ENCODE data around the gene HOXC4.
A peak's percentile ranks its signal among the peaks of the same experiment; 100 is the strongest.
"Not testable (repeated sequence)": the region's sequence is repeated elsewhere in the genome, so short reads cannot be mapped to it uniquely, and the experiment has no call there.

Gene HOXC4

DNA sequence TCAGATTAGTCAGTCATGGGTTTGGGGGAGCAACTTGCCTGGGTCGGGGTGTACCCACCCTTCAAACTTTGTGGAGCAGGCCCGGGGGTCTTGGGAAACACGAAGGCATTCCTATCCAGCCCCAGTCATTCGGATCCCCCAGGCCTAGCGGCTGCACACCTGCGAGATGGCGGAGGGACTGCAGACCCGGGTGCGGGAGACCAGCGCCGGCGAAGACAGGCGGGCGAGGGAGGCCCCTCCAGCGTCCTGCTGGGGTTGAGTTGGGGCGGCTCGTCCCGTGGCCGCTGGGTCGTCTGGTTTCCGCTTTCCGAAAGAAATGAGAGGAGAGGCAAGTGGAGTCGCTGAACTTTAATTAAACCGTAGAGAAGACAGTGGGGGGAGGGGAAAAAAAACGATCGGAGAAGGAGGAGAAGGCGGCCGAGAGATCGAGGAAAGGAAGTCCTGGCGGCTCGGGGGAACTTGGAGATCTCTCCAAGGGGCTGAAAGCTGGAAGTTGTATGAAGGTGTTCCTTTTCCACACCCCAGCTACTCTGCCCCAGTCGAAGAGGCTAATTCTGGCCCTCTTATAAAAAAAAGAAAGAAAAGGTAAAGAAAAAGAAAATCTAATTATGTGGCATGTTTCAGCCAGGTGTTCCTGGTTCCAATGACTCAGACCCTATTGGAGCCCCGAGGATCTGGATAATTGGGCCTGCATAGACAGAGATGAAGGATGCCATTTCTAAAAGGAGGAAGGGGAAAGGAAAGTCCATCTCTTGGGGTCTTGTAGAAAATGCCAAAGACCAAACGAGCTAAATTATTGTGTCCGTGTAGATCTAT is 28.2 kb downstream of the HOXC4 start:
- H3K36me3 Mint-ChIP-seq; ATAC-seq (ENCODE audit: low read depth); H3K9me3 Mint-ChIP-seq; H3K27me3 Mint-ChIP-seq: not testable (repeated sequence)
- Mint-ChIP-seq H3K4me3 (peak overlapping the region; percentile 86), H3K27ac (peak overlapping the region; percentile 94), H3K4me1 (peaks cover 23% of the 10 kb centered on the region)
- peak; percentile 23 to 50 for DNase-seq (ENCODE audit: low spot score in 2 of 2)

DNA sequence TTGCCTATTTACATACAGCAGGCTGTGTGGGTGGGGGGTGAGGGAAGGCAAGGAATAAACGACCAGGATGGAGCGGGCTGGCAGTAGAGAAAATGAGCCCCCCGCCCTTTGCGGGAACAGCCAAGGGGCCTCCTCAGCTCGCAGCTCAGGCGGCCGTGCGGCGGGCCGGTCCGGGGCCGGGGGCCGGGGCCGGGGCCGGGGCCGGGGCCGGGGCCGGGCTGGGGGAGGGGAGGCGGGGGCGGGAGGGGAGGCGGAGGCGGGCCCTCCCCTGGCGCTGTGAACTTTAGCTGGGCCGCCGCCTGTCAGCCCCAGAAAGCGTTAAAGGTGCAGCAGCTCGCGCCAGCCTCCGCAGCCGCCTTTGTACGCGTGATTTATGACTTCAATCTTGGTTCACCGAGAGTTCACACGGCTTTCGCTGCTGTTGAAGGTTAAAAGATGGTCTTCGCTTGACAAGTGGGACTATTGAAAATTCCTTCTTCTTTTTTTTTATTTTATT is 28.8 kb downstream of the HOXC4 start:
- H3K27ac Mint-ChIP-seq = peak overlapping the region; percentile 94

DNA sequence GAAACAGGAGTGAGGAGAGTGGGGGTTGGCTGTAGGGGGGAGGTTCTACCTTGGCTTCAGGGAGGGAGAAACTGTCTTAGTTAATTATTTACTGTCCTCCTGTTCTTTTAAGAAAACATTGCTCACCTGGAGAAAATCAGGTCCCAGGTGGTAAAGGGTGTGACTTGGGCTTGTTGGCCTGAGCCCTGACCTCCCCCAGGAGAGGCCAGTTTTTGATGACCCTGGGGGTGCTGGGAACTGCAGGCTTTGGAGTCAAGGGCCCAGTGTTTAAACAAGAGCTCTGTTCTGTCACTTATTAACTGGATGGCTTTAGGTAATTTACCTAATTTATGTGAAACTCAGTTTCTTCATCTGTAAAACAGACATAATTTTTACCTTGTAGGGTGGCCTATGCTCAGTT is 34.4 kb downstream of the HOXC4 start:
- H3K27ac Mint-ChIP-seq; DNase-seq (ENCODE audit: low spot score in 2 of 2); H3K4me3 Mint-ChIP-seq; H3K9me3 Mint-ChIP-seq; ATAC-seq (ENCODE audit: low read depth): not testable (repeated sequence)
- Mint-ChIP-seq H3K36me3 (peaks cover 13% of the 10 kb centered on the region), H3K27me3 (peaks cover 31% of the 10 kb centered on the region), H3K4me1 (peaks cover 15% of the 10 kb centered on the region)

More for the DNA sequence above, 28.8 kb downstream of the HOXC4 start:
- ATAC-seq (ENCODE audit: low read depth) = peak; percentile 39
- Mint-ChIP-seq H3K4me3 (peak overlapping the region; percentile 86), H3K36me3 (peaks cover 5% of the 10 kb centered on the region), H3K9me3 (no peaks in the 10 kb centered on the region), H3K27me3 (peaks cover 5% of the 10 kb centered on the region), H3K4me1 (peaks cover 23% of the 10 kb centered on the region)
- peak; percentile 30 to 31 for DNase-seq (ENCODE audit: low spot score in 2 of 2)

DNA sequence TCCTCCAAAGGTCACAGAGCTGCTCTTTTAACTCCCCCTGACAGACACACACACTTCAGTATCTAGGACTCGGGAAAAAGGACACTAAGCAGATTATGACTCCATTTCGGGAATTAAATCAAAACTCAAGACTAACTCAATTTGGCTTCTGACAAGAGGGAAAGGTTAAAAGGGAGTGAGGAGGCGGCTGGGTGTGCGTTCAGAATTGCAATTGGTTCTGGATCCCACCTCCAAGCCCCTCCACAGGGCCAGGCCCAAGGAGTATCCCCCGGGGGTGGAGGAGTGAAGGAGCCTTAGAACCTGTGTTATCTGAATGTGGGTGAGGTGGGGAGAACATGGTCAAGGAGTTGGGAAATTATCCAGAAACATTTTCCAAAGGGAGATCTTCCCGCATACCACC is 35.8 kb downstream of the HOXC4 start:
- not testable (repeated sequence) for DNase-seq (ENCODE audit: low spot score in 2 of 2)
- H3K4me3 Mint-ChIP-seq = peak overlapping the region; percentile 22

DNA sequence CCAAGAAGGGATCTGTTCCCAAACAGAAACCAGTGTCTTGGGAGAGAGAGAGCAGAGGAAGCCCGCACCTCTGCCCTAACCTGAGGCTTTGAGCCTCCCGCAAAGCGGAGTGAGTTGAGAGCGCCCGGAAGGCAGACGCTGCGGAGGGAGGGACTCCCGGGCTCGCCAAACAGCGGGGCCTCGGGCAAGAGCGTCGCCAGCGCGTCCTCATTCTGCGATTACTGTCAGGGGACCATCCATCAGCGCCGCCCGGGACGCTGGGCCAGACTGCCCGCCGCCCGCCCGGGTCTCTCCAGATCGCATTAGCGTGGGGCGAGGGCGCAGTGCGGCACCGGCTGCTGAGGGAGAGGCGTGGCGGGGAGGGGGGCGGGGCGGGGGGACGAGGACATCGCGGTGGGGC is 36.7 kb downstream of the HOXC4 start:
- DNase-seq (ENCODE audit: low spot score in 2 of 2); H3K27ac Mint-ChIP-seq: not testable (repeated sequence)
- peaks cover 17% of the 10 kb centered on the region for H3K36me3 Mint-ChIP-seq

More for the DNA sequence above, 35.8 kb downstream of the HOXC4 start:
- H3K27ac Mint-ChIP-seq; H3K9me3 Mint-ChIP-seq; ATAC-seq (ENCODE audit: low read depth): not testable (repeated sequence)
- peaks cover 17% of the 10 kb centered on the region for H3K36me3 Mint-ChIP-seq
- peaks cover 13% of the 10 kb centered on the region for H3K4me1 Mint-ChIP-seq
- peaks cover 37% of the 10 kb centered on the region for H3K27me3 Mint-ChIP-seq

DNA sequence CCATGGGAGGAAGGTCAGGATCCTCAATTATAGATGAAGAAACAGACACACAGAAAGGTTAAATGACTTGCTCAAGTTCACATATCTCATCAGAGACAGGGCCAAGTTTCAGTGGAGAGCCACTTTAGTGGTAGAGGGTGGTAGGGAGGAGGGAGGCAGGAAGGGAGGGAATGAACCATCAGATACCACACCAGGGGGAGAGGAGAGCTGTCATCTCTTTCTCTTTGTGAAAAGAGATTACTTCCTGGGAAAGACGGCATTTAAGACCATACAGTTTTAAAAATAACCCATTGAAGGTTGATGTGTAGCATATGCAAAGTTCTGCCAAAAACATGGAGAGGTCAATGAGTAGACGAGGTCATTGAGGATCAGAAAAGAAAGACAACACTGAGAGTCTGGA is 39.3 kb downstream of the HOXC4 start:
- H3K9me3 Mint-ChIP-seq; DNase-seq (ENCODE audit: low spot score in 2 of 2); H3K27ac Mint-ChIP-seq; H3K4me1 Mint-ChIP-seq; H3K4me3 Mint-ChIP-seq; ATAC-seq (ENCODE audit: low read depth): not testable (repeated sequence)
- Mint-ChIP-seq H3K36me3 (peaks cover 12% of the 10 kb centered on the region), H3K27me3 (peaks cover 33% of the 10 kb centered on the region)

More for the DNA sequence above, 36.7 kb downstream of the HOXC4 start:
- H3K4me3 Mint-ChIP-seq = peak overlapping the region; percentile 77
- not testable (repeated sequence) for H3K9me3 Mint-ChIP-seq; ATAC-seq (ENCODE audit: low read depth)
- peaks cover 13% of the 10 kb centered on the region for H3K4me1 Mint-ChIP-seq
- peaks cover 37% of the 10 kb centered on the region for H3K27me3 Mint-ChIP-seq

DNA sequence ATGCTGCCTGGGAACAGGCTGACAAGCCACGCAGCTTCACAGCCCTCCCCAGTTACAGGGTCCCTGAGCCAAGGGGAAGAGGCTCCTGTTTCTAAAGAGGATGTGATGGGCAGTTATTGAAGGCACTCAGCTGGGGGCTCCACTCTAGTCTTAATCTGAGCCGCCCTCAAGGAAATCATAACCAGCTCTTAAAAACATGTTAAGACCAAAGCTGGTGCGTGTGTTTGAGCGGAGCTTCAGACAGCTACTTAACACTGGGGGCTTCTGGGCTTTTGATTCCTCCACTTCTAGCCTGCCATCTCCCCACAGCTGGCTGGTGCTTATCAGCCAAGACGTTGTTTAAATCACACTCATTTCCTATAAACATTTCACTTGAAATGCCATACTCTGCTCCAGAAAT is 42.3 kb downstream of the HOXC4 start:
- H3K4me3 Mint-ChIP-seq; H3K4me1 Mint-ChIP-seq; ATAC-seq (ENCODE audit: low read depth); H3K27ac Mint-ChIP-seq; DNase-seq (ENCODE audit: low spot score in 2 of 2); H3K9me3 Mint-ChIP-seq; H3K36me3 Mint-ChIP-seq: not testable (repeated sequence)
- peaks cover 18% of the 10 kb centered on the region for H3K27me3 Mint-ChIP-seq

DNA sequence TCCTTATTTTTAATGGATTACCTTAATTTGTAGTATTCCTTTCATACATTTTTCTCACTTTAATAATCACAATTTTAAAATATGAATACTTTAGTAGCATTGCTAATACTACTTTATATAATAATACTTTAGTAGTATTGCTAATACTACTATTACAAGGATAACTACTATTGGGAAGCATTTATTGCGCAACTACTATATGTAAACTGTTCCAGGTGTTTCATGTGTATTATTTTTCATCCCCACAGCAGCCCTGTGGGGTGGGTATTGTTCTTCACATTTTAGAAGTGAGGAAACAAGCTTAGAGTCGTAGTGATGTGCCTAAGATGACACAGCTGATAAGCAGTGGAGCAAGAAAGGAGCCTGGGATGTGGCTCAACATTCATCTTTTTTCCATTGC is 45.0 kb downstream of the HOXC4 start:
- H3K9me3 Mint-ChIP-seq; ATAC-seq (ENCODE audit: low read depth); DNase-seq (ENCODE audit: low spot score in 2 of 2); H3K36me3 Mint-ChIP-seq; H3K4me3 Mint-ChIP-seq; H3K27ac Mint-ChIP-seq; H3K4me1 Mint-ChIP-seq: not testable (repeated sequence)
- peaks cover 10% of the 10 kb centered on the region for H3K27me3 Mint-ChIP-seq

DNA sequence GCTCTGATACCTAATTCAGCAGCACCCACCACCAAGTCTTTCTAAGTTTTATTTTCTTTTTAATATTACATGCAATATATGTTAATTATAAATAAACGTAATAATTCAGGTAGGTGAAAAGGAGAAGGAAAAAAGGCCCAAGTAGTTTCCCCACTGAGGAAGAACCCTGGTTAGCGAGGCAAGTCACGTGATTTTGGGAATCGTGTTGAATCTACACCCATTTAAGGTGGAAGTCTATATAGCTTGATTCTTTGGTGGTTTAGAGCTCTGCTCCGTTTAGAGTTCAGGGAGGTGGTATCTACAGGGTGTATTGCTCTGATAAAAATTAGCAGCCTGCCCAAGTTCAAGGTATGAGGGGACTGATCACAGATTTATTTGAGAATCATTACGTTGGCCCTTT is 47.0 kb downstream of the HOXC4 start:
- not testable (repeated sequence) for H3K36me3 Mint-ChIP-seq

DNA sequence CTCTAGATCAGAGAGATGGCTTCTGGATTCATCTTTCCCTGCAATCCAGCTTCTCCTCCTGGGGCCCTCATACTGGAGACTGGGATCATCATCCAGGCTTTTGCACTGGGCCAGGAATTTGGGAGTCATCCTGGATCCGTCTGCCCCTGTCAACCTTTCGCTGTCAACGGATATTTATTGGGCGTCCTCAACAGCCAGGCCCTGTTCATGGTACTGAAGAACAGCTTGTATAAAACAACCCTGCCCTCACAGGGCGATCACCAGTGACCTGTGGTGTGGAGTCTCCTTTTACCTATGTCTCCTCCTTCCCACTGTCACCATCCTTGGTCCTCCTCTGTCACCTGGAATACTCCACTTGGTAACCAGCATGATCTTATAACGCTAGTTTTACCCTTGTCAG is 48.6 kb downstream of the HOXC4 start:
- H3K4me3 Mint-ChIP-seq; H3K36me3 Mint-ChIP-seq; H3K27ac Mint-ChIP-seq; ATAC-seq (ENCODE audit: low read depth); H3K9me3 Mint-ChIP-seq; DNase-seq (ENCODE audit: low spot score in 2 of 2); H3K4me1 Mint-ChIP-seq: not testable (repeated sequence)
- peaks cover 17% of the 10 kb centered on the region for H3K27me3 Mint-ChIP-seq

More for the DNA sequence above, 47.0 kb downstream of the HOXC4 start:
- not testable (repeated sequence) for H3K4me1 Mint-ChIP-seq; DNase-seq (ENCODE audit: low spot score in 2 of 2); ATAC-seq (ENCODE audit: low read depth); H3K9me3 Mint-ChIP-seq; H3K27ac Mint-ChIP-seq; H3K4me3 Mint-ChIP-seq
- H3K27me3 Mint-ChIP-seq = peaks cover 12% of the 10 kb centered on the region

DNA sequence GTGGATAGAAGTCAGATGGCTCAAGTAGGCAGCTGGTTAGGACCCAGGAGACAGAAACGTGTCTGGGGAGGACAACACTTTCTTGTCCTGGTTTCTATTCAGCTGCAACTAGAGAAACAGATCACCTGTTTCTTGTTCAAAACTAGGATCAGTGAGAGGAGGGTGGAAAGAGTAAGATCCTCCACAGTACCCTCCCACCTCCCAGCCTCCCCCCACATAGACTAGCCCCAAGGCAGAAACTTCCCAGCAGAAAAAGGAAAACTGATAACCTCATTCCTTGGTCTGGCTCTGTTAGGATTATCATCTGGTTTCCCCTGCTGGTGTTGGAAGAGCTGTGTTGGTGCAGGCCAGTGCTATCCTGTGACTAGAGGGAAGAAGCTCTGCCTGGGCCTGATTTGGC is 50.2 kb downstream of the HOXC4 start:
- not testable (repeated sequence) for DNase-seq (ENCODE audit: low spot score in 2 of 2); H3K36me3 Mint-ChIP-seq; ATAC-seq (ENCODE audit: low read depth); H3K9me3 Mint-ChIP-seq; H3K4me3 Mint-ChIP-seq; H3K27ac Mint-ChIP-seq
- H3K4me1 Mint-ChIP-seq = peaks cover 11% of the 10 kb centered on the region
- peaks cover 23% of the 10 kb centered on the region for H3K27me3 Mint-ChIP-seq
